ENCODE results near the gene PLXNB2.

DNA sequence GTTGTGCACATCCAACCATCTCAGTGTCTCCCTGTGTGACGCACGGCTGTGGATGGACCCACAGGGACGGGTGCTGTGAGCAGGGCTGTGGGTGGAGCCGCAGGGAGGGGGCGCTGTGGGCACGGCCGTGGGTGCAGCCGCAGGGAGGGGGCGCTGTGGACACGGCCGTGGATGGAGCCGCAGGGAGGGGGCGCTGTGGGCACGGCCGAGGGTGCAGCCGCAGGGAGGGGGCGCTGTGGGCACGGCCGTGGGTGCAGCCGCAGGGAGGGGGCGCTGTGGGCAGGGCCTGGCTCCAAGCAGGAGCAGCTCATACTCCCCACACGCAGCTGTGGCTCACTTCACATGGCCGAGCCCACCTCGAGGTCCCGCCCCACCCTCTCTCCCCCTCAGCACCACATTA lies 31.3 kb downstream of the PLXNB2 start:
- TF ChIP-seq SMC3 (conservative IDR thresholded peaks at IDR 0.05; ENCODE audit: poor library complexity) (no peak), TAF1 (IDR thresholded peaks at IDR 0.05; ENCODE audit: low read depth) (no peak), EZH2 (IDR thresholded peaks at IDR 0.05; ENCODE audit: borderline replicate concordance, insufficient read depth, low read length, poor library complexity, severe bottlenecking) (no peak), POLR2AphosphoS5 (IDR thresholded peaks at IDR 0.05) (no peak), RAD21 (conservative IDR thresholded peaks at IDR 0.05) (no peak), EP300 (conservative IDR thresholded peaks at IDR 0.05; ENCODE audit: poor library complexity, severe bottlenecking) (no peak)
- TF ChIP-seq, protein P1, sequence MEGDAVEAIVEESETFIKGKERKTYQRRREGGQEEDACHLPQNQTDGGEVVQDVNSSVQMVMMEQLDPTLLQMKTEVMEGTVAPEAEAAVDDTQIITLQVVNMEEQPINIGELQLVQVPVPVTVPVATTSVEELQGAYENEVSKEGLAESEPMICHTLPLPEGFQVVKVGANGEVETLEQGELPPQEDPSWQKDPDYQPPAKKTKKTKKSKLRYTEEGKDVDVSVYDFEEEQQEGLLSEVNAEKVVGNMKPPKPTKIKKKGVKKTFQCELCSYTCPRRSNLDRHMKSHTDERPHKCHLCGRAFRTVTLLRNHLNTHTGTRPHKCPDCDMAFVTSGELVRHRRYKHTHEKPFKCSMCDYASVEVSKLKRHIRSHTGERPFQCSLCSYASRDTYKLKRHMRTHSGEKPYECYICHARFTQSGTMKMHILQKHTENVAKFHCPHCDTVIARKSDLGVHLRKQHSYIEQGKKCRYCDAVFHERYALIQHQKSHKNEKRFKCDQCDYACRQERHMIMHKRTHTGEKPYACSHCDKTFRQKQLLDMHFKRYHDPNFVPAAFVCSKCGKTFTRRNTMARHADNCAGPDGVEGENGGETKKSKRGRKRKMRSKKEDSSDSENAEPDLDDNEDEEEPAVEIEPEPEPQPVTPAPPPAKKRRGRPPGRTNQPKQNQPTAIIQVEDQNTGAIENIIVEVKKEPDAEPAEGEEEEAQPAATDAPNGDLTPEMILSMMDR (IDR thresholded peaks at IDR 0.05; ENCODE audit: poor library complexity, severe bottlenecking) = peak; percentile 29
- TF ChIP-seq, protein P2, sequence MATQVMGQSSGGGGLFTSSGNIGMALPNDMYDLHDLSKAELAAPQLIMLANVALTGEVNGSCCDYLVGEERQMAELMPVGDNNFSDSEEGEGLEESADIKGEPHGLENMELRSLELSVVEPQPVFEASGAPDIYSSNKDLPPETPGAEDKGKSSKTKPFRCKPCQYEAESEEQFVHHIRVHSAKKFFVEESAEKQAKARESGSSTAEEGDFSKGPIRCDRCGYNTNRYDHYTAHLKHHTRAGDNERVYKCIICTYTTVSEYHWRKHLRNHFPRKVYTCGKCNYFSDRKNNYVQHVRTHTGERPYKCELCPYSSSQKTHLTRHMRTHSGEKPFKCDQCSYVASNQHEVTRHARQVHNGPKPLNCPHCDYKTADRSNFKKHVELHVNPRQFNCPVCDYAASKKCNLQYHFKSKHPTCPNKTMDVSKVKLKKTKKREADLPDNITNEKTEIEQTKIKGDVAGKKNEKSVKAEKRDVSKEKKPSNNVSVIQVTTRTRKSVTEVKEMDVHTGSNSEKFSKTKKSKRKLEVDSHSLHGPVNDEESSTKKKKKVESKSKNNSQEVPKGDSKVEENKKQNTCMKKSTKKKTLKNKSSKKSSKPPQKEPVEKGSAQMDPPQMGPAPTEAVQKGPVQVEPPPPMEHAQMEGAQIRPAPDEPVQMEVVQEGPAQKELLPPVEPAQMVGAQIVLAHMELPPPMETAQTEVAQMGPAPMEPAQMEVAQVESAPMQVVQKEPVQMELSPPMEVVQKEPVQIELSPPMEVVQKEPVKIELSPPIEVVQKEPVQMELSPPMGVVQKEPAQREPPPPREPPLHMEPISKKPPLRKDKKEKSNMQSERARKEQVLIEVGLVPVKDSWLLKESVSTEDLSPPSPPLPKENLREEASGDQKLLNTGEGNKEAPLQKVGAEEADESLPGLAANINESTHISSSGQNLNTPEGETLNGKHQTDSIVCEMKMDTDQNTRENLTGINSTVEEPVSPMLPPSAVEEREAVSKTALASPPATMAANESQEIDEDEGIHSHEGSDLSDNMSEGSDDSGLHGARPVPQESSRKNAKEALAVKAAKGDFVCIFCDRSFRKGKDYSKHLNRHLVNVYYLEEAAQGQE (IDR thresholded peaks at IDR 0.05; ENCODE audit: borderline replicate concordance) = no peak

All from neural cell (in vitro differentiated cells).